Thymus (tissue), 11 donors: Measurements from ENCODE around the gene PCA3. TPM values are rescaled to one million over a fixed set of nuclear protein-coding genes. Genes with fewer than 3 reads are reported as not detected.

Experiments
- DNase-seq, 9 donors: peaks; one replicate each; pipeline ENCODE4 v3.0.0-alpha.2; 2013; ENCODE audit warnings: low spot score in 9 of 9, low read depth in 6 of 9, missing footprints in 1 of 9
- H3K27ac ChIP-seq, 2 donors: one replicate each; pipeline ENCODE4 v1.5.1; 2013; ENCODE audit warnings: control low read depth in 1 of 2, low read depth in 1 of 2, low read length in 1 of 2, mild to moderate bottlenecking in 1 of 2, moderate library complexity in 1 of 2
- H3K27me3 ChIP-seq, 2 donors: one replicate each; pipeline ENCODE4 v1.5.1; 2013; ENCODE audit warnings: low read length in 1 of 2; ENCODE audit not compliant: control insufficient read depth in 2 of 2, insufficient read depth in 1 of 2
- H3K36me3 ChIP-seq, 2 donors: one replicate each; pipeline ENCODE4 v1.5.1; 2013; ENCODE audit warnings: low read length in 1 of 2, mild to moderate bottlenecking in 1 of 2, moderate library complexity in 1 of 2; ENCODE audit not compliant: control insufficient read depth in 2 of 2, insufficient read depth in 2 of 2
- H3K4me1 ChIP-seq, 2 donors: one replicate each; pipeline ENCODE4 v1.5.1; 2013; ENCODE audit warnings: low read length in 2 of 2; ENCODE audit not compliant: control insufficient read depth in 2 of 2, insufficient read depth in 2 of 2
- H3K4me3 ChIP-seq, 2 donors: one replicate each; pipeline ENCODE4 v1.5.1; 2013; ENCODE audit warnings: low read length in 2 of 2, control low read depth in 1 of 2, mild to moderate bottlenecking in 1 of 2
- H3K9me3 ChIP-seq, 2 donors: one replicate each; pipeline ENCODE4 v1.5.1; 2013; ENCODE audit warnings: low read length in 1 of 2, mild to moderate bottlenecking in 1 of 2; ENCODE audit not compliant: control insufficient read depth in 2 of 2, insufficient read depth in 1 of 2
- WGBS: extraction: QIAGEN DNeasy Blood & Tissue Kit; methylation state at CpG from one replicate; pipeline ENCODE4 v1.1.7; 2013; 5-methylcytosine and 5-hydroxymethylcytosine counted together
- polyA plus RNA-seq: library from polyadenylated mRNA; stranded (reverse); fragments of 200-250 nt; gene quantifications from one replicate; pipeline ENCODE4 v1.2.3, GENCODE V29; 2013
- total RNA-seq: library from RNA; stranded (reverse); fragments of 120-200 nt; gene quantifications from one replicate; pipeline ENCODE4 v1.2.4, GENCODE V29; 2013
- donor health status: healthy.

Gene PCA3
- total and polyA plus RNA-seq, 2 donors: 0.09 TPM

DNA sequence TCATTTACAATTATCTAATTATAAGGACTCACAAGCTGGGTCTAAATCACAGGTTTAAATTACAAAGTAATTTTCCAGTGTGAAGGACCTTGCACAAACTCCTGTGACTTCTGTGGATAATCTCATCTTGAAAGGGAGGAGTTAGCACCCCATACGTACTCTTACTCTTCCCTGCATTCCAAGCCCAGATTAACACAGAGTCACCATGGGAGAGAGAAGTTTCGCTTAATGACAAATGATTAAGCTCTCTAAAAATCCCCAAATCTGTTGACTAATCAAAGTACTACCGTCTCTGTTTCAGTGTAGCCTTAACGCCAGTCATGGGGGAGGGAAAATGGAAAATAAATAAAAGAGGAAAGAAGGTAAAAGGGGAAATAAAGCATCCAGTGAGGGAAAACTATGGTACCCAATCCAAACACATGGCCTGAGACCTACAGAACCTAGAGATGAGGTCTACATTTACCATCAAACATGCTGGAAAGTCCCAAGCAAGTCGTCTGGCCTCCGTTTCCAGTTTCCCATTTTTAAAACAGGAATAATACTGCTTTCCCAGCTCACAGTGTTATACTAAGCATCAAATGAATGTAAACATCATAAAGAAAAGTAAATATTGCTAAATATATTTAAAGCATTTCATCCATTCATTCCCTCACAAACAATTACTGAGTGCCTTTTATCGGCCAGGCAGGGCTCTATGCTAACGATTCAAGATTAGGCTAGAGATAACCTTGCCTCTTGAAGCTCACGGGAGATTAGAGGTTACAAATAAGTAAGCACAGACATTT, 63.2 kb downstream of the PCA3 start:
- no peak overlapping the region for H3K4me3 ChIP-seq
- WGBS: 93% methylated on average over 9 of the region's 9 CpGs
- H3K9me3 ChIP-seq: no peaks in the 10 kb centered on the region
- H3K27ac ChIP-seq: no peak overlapping the region
- no peak for DNase-seq
- H3K4me1 ChIP-seq: no peaks in the 10 kb centered on the region
- H3K27me3 ChIP-seq: no peaks in the 10 kb centered on the region
- no peaks in the 10 kb centered on the region for H3K36me3 ChIP-seq

DNA sequence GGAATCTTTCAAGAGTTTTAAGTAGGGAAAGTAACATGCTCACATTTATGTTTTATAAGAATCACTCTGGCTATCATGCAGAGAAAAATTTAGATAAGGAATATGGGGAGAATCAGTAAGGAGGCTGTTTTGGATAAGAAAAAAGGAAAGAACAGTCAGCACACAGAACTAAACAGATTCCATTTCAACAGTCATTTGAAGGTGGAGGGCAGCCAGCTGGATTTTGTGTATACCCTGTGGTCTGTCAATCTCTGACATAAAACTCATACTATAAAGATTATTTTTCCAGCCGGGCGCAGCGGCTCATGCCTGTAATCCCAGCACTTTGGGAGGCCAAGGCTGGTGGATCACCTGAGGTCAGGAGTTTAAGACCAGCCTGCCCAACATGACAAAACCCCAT, 64.2 kb downstream of the PCA3 start:
- H3K4me1 ChIP-seq: no peaks in the 10 kb centered on the region
- no peaks in the 10 kb centered on the region for H3K27me3 ChIP-seq
- H3K9me3 ChIP-seq: no peaks in the 10 kb centered on the region
- no peaks in the 10 kb centered on the region for H3K36me3 ChIP-seq
- DNase-seq: no peak
- H3K27ac ChIP-seq: no peak overlapping the region
- no peak overlapping the region for H3K4me3 ChIP-seq
- WGBS: 79% methylated on average over 3 of the region's 3 CpGs

DNA sequence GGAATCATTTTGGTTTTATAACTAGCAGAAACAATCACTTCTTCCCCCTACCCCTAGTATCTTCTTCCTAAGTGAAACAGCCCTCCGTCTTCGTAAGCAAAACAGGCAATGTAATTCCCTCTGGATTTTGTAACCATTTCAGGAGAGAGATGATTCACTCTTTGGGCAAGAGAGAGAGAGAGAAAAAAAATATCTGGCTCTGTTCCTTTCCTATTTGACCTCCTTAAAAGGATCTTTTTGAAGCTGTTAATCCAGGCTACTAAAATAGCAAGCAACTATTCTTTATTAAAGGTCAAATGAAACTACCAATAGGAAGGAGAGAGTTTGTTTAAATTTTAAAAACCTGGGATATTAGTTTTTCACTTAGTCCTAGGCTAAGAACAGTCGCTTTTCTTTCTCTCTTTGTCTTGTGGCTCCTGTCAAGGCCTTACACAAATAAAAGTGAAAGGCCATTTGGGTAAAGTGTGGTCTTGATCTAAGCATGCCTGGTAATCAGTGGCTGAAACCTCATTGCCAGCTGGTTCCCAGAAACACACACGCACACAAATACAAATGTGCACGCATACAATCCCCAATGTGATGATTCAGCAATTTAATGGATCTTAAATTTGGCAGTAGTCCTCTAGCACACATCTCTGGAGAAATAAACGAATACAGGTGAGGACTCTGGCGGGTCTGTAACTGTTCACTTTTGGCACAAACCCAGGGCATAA, 71.5 kb downstream of the PCA3 start:
- DNase-seq: no peak
- H3K27me3 ChIP-seq: no peaks in the 10 kb centered on the region
- no peak overlapping the region for H3K4me3 ChIP-seq
- no peak overlapping the region for H3K27ac ChIP-seq
- 84% methylated on average over 7 of the region's 7 CpGs for WGBS
- H3K36me3 ChIP-seq: no peaks in the 10 kb centered on the region
- H3K9me3 ChIP-seq: no peaks in the 10 kb centered on the region
- H3K4me1 ChIP-seq: no peaks in the 10 kb centered on the region

Other genes starting within 250 kb of the PCA3 start
- gene PRUNE2, start 141.7 kb downstream of the PCA3 start, total RNA-seq: 3.4 TPM
- gene PRUNE2, start 141.7 kb downstream of the PCA3 start, polyA plus RNA-seq: 2.0 TPM